Suprapubic skin (tissue), 4 donors: Measurements from ENCODE around the gene FNDC3A. TPM values are rescaled to one million over a fixed set of nuclear protein-coding genes. Genes with fewer than 3 reads are reported as not detected.

Experiments used
- DNase-seq, 2 donors: peaks; one replicate each; pipeline ENCODE4 v3.0.0-alpha.2; 2019; ENCODE audit warnings: low spot score in 2 of 2
- H3K27ac ChIP-seq: fragments of 200-600 bp; sonication (generic); one replicate; pipeline ENCODE4 v1.5.1; 2019
- H3K27me3 ChIP-seq: fragments of 200-600 bp; sonication (generic); one replicate; pipeline ENCODE4 v1.5.1; 2019
- H3K36me3 ChIP-seq: fragments of 200-600 bp; sonication (generic); one replicate; pipeline ENCODE4 v1.5.1; 2019
- H3K4me1 ChIP-seq: fragments of 200-600 bp; sonication (generic); one replicate; pipeline ENCODE4 v1.5.1; 2019
- H3K4me3 ChIP-seq: fragments of 200-600 bp; sonication (generic); one replicate; pipeline ENCODE4 v1.5.1; 2019; ENCODE audit warnings: mild to moderate bottlenecking
- H3K9me3 ChIP-seq: fragments of 200-600 bp; sonication (generic); one replicate; pipeline ENCODE4 v1.5.1; 2019
- EP300 ChIP-seq: sonication (generic); formaldehyde crosslinking; IDR thresholded peaks from one replicate; pipeline ENCODE4 v1.6.1; 2017; ENCODE audit warnings: antibody characterized with exemption
- POLR2A ChIP-seq, 2 donors: fragments of 450-650 bp; IDR thresholded peaks; one replicate each; pipeline ENCODE4 v1.6.1; 2017; ENCODE audit warnings: antibody characterized with exemption in 2 of 2, mild to moderate bottlenecking in 2 of 2, moderate library complexity in 2 of 2
- POLR2AphosphoS5 ChIP-seq, 3 donors: sonication (generic); formaldehyde crosslinking; IDR thresholded peaks; one replicate each; pipeline ENCODE4 v1.6.1; 2017; ENCODE audit warnings: antibody characterized with exemption in 3 of 3
- WGBS: methylation state at CpG from one replicate; pipeline ENCODE4 v1.1.5; 2018; 5-methylcytosine and 5-hydroxymethylcytosine counted together
- total RNA-seq, 4 donors: library from RNA; depleted of rRNA; stranded (reverse); fragments of >200 nt; gene quantifications; one replicate each; pipeline ENCODE4 v1.1.0, GENCODE V29; 2016
- TF ChIP-seq, protein P1 (sequence below), 2 donors: fragments of 200-600 bp in 1 of 2; fragments of 450-650 bp in 1 of 2; sonication (generic) in 1 of 2; IDR thresholded peaks; one replicate each; pipeline ENCODE4 v1.5.1; 2016 to 2019; ENCODE audit warnings: antibody characterized with exemption in 2 of 2, mild to moderate bottlenecking in 1 of 2, moderate library complexity in 1 of 2

FNDC3A gene
- total RNA-seq, 4 donors from 2014 or later = 19.9 to 30.7 (median 24.9) TPM

DNA sequence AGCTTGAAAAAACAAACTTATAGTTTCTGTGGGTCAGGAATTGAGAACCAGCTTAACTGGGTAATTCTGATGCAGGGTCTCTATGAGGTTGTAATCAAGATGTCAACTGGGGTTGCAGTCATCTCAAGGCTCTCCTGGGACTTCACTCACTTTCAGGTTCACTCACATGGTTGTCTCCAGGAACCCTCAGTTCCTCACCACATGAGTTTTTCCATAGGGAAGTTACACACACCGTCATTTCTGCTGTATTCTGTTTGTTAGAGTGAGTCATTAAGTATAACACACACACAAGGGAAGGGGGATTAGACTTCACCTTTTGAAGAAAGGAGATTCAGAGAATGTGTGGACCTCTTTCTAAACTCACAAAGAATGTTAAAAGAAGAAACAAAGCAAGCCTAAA is 209.6 kb downstream of the FNDC3A start:
- Histone ChIP-seq H3K9me3 (no peaks in the 10 kb centered on the region), H3K4me3 (no peak overlapping the region), H3K27me3 (no peaks in the 10 kb centered on the region), H3K36me3 (peaks cover 47% of the 10 kb centered on the region), H3K4me1 (no peaks in the 10 kb centered on the region), H3K27ac (no peak overlapping the region)
- WGBS = 79% methylated on average over 1 of the region's 1 CpG
- DNase-seq = no peak
- TF ChIP-seq POLR2AphosphoS5 (IDR thresholded peaks at IDR 0.05) (no peak), POLR2A (IDR thresholded peaks at IDR 0.05) (no peak), EP300 (no peak)
- TF ChIP-seq, protein P1, sequence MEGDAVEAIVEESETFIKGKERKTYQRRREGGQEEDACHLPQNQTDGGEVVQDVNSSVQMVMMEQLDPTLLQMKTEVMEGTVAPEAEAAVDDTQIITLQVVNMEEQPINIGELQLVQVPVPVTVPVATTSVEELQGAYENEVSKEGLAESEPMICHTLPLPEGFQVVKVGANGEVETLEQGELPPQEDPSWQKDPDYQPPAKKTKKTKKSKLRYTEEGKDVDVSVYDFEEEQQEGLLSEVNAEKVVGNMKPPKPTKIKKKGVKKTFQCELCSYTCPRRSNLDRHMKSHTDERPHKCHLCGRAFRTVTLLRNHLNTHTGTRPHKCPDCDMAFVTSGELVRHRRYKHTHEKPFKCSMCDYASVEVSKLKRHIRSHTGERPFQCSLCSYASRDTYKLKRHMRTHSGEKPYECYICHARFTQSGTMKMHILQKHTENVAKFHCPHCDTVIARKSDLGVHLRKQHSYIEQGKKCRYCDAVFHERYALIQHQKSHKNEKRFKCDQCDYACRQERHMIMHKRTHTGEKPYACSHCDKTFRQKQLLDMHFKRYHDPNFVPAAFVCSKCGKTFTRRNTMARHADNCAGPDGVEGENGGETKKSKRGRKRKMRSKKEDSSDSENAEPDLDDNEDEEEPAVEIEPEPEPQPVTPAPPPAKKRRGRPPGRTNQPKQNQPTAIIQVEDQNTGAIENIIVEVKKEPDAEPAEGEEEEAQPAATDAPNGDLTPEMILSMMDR (IDR thresholded peaks at IDR 0.05) = no peak

DNA sequence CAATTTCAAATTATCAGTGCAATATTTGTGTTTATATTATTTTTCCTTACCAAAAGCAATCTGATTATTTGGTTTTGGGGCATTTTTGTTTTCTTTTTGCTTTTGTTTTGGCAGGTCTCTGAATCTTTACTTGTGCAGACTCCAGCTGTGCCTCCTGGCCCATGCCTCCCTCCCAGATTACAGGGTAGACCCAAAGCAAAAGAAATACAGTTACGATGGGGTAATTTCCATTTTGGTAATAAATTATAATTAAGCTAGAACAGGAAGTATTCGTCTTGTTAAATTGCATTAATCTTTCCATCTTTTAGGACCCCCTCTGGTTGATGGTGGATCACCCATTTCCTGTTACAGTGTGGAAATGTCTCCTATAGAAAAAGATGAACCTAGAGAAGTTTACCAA is 215.2 kb downstream of the FNDC3A start:
- 92% methylated on average over 2 of the region's 2 CpGs for WGBS
- Histone ChIP-seq H3K9me3 (no peaks in the 10 kb centered on the region), H3K36me3 (peaks cover 81% of the 10 kb centered on the region), H3K27me3 (no peaks in the 10 kb centered on the region), H3K4me1 (no peaks in the 10 kb centered on the region), H3K4me3 (no peak overlapping the region), H3K27ac (no peak overlapping the region)
- TF ChIP-seq POLR2A (IDR thresholded peaks at IDR 0.05) = no peak
- no peak for TF ChIP-seq POLR2AphosphoS5 (IDR thresholded peaks at IDR 0.05)
- TF ChIP-seq, protein P1 (IDR thresholded peaks at IDR 0.05) = no peak
- TF ChIP-seq EP300 = no peak
- no peak for DNase-seq

DNA sequence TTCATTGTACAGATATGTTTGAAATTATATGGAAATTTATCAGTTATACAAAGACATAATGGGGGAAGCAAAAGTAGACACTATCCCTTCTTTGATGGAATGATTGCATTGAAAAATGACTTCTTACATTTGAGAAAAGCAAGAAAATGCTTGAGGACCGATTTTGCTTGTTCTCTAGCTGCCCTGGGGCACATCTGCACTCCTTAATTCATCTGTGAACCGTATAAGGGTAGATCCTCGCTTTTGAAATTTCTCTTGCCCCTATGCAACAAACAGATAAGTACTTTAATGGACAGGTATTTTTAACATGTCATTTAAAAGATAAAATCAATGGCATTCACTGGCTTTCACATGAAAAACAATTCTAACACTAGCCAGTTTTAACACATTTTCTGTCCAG is 230.9 kb downstream of the FNDC3A start:
- H3K4me1 ChIP-seq = no peaks in the 10 kb centered on the region
- H3K27me3 ChIP-seq = no peaks in the 10 kb centered on the region
- H3K27ac ChIP-seq = no peak overlapping the region
- no peaks in the 10 kb centered on the region for H3K9me3 ChIP-seq
- no peak for DNase-seq
- no peak for TF ChIP-seq EP300
- no peak for TF ChIP-seq POLR2AphosphoS5 (IDR thresholded peaks at IDR 0.05)
- TF ChIP-seq, protein P1 (IDR thresholded peaks at IDR 0.05) = no peak
- no peak for TF ChIP-seq POLR2A (IDR thresholded peaks at IDR 0.05)
- H3K36me3 ChIP-seq = peaks cover 58% of the 10 kb centered on the region
- 90% methylated on average over 3 of the region's 3 CpGs for WGBS
- no peak overlapping the region for H3K4me3 ChIP-seq

DNA sequence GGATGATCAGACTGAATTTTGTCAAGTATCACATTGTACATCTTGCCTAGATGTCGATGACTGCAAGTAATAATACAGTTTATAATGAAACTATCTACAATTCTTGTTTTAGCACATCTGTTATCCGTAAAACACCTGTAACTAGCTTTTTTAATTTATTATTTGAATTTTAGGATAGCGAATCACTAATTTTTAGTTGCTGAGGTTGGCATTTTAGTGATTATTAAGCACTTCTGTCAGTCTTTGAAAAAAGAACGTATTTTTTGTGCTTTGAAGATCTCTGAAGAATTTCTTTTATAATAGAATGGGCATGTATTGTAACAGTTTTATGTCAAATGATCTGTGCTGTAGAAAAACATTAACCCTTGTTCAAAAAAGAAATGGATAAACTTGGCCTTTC is 232.9 kb downstream of the FNDC3A start:
- Histone ChIP-seq H3K9me3 (no peaks in the 10 kb centered on the region), H3K4me3 (no peak overlapping the region), H3K27ac (no peak overlapping the region), H3K4me1 (no peaks in the 10 kb centered on the region), H3K36me3 (peaks cover 41% of the 10 kb centered on the region), H3K27me3 (no peaks in the 10 kb centered on the region)
- TF ChIP-seq, protein P1 (IDR thresholded peaks at IDR 0.05) = no peak
- TF ChIP-seq POLR2A (IDR thresholded peaks at IDR 0.05) (no peak), EP300 (no peak), POLR2AphosphoS5 (IDR thresholded peaks at IDR 0.05) (no peak)
- DNase-seq = no peak
- 95% methylated on average over 4 of the region's 4 CpGs for WGBS

DNA sequence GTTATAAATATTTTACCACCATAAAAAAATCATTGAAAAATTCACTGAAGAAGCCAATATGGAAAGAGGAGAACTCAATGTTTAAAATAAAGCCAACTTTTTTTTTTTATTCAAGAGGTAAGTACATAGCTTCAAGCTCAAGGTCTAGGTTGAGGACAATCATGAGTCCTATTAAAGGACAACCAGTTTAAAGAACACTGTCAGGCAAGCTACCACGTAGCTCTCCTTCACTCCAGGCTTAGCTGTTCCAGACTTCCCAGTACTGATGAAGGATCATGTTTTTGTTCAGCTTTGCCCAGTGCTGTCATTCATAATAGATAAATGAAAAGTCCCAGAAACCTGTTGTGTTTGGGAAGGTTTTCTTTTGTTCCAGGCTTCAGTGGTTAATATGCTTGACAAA is 234.4 kb downstream of the FNDC3A start:
- Histone ChIP-seq H3K4me3 (no peak overlapping the region), H3K27ac (no peak overlapping the region), H3K27me3 (no peaks in the 10 kb centered on the region), H3K4me1 (peaks cover 3% of the 10 kb centered on the region), H3K36me3 (peaks cover 26% of the 10 kb centered on the region), H3K9me3 (no peaks in the 10 kb centered on the region)
- no peak for DNase-seq
- WGBS = 97% methylated on average over 1 of the region's 1 CpG
- TF ChIP-seq POLR2A (IDR thresholded peaks at IDR 0.05) = no peak
- no peak for TF ChIP-seq EP300
- no peak for TF ChIP-seq POLR2AphosphoS5 (IDR thresholded peaks at IDR 0.05)
- TF ChIP-seq, protein P1 (IDR thresholded peaks at IDR 0.05) = no peak
